Breast epithelium (tissue), 3 donors: Measurements from ENCODE around the gene SEC14L1.

ENCODE experiments used
- POLR2A ChIP-seq: fragments of 450-650 bp; IDR thresholded peaks from one replicate; pipeline ENCODE4 v1.6.1; 2016; ENCODE audit warnings: antibody characterized with exemption, mild to moderate bottlenecking, moderate library complexity
- POLR2AphosphoS5 ChIP-seq, 3 donors: sonication (generic); formaldehyde crosslinking; IDR thresholded peaks; one replicate each; pipeline ENCODE4 v1.6.1; 2017; ENCODE audit warnings: antibody characterized with exemption in 3 of 3

GRCh38 chr17:77180503-77181357, 40.0 kb downstream of the SEC14L1 start:
- no peak for TF ChIP-seq POLR2A
- TF ChIP-seq POLR2AphosphoS5 (IDR thresholded peaks at IDR 0.05), result no peak
